Measurements from ENCODE around the gene LAMTOR1.

GRCh38 chr11:72085621-72086351 lies 17.3 kb downstream of the LAMTOR1 start:
- TF ChIP-seq CTCF (IDR thresholded peaks at IDR 0.05; ENCODE audit: insufficient read depth, low read length, poor library complexity, severe bottlenecking) (no peak), EZH2phosphoT487 (conservative IDR thresholded peaks at IDR 0.05; ENCODE audit: low read length) (no peak)

All from SU-DHL-6 (cell line).